ENCODE data around the gene CELA2A. TPM values are rescaled to one million over a fixed set of nuclear protein-coding genes. Genes with fewer than 3 reads are reported as not detected.

Gene CELA2A
- total and polyA plus RNA-seq, 2 of the 13 experiments (the other 11 are each of a cell fraction or from before 2014, with no cell fraction given) = not detected

- TF ChIP-seq, protein P1, sequence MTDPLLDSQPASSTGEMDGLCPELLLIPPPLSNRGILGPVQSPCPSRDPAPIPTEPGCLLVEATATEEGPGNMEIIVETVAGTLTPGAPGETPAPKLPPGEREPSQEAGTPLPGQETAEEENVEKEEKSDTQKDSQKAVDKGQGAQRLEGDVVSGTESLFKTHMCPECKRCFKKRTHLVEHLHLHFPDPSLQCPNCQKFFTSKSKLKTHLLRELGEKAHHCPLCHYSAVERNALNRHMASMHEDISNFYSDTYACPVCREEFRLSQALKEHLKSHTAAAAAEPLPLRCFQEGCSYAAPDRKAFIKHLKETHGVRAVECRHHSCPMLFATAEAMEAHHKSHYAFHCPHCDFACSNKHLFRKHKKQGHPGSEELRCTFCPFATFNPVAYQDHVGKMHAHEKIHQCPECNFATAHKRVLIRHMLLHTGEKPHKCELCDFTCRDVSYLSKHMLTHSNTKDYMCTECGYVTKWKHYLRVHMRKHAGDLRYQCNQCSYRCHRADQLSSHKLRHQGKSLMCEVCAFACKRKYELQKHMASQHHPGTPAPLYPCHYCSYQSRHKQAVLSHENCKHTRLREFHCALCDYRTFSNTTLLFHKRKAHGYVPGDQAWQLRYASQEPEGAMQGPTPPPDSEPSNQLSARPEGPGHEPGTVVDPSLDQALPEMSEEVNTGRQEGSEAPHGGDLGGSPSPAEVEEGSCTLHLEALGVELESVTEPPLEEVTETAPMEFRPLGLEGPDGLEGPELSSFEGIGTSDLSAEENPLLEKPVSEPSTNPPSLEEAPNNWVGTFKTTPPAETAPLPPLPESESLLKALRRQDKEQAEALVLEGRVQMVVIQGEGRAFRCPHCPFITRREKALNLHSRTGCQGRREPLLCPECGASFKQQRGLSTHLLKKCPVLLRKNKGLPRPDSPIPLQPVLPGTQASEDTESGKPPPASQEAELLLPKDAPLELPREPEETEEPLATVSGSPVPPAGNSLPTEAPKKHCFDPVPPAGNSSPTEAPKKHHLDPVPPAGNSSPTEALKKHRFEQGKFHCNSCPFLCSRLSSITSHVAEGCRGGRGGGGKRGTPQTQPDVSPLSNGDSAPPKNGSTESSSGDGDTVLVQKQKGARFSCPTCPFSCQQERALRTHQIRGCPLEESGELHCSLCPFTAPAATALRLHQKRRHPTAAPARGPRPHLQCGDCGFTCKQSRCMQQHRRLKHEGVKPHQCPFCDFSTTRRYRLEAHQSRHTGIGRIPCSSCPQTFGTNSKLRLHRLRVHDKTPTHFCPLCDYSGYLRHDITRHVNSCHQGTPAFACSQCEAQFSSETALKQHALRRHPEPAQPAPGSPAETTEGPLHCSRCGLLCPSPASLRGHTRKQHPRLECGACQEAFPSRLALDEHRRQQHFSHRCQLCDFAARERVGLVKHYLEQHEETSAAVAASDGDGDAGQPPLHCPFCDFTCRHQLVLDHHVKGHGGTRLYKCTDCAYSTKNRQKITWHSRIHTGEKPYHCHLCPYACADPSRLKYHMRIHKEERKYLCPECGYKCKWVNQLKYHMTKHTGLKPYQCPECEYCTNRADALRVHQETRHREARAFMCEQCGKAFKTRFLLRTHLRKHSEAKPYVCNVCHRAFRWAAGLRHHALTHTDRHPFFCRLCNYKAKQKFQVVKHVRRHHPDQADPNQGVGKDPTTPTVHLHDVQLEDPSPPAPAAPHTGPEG (CRISPR knock-in tag; IDR thresholded peaks at IDR 0.05) = no peak
- TF ChIP-seq STAG1 (CRISPR knock-in tag; IDR thresholded peaks at IDR 0.05) = peak; percentile 67
- TF ChIP-seq ATF7-NPFF (CRISPR knock-in tag; IDR thresholded peaks at IDR 0.05; ENCODE audit: low read depth) = no peak
- TF ChIP-seq ZNF30 (CRISPR knock-in tag; IDR thresholded peaks at IDR 0.05) = no peak
- peak; percentile 51; the same call in 1 of the 2 replicates for TF ChIP-seq RAD21 (CRISPR knock-in tag; IDR thresholded peaks at IDR 0.05)
- no peak for TF ChIP-seq NPAS2 (CRISPR knock-in tag; IDR thresholded peaks at IDR 0.05; ENCODE audit: borderline replicate concordance)
- peak; percentile 80 for TF ChIP-seq CTCF (CRISPR knock-in tag; IDR thresholded peaks at IDR 0.05)
These were observed 44.9 kb downstream of the CELA2A start (continued) for GRCh38 chr1:15501208-15502032.

Data from HepG2 (cell line).